Kidney tubule cell (primary cell): ENCODE measurements around the gene MUS81.
A peak's percentile ranks its signal among the peaks of the same experiment; 100 is the strongest.

Experiments
- DNase-seq: peaks from one replicate; pipeline ENCODE4 v3.0.0-alpha.2; 2018; ENCODE audit warnings: low spot score

MUS81 gene

GRCh38 chr11:65892661-65893317 lies 32.6 kb downstream of the MUS81 start:
- DNase-seq, result no peak

- no peak for DNase-seq
Measured at GRCh38 chr11:65894034-65894591, 33.9 kb downstream of the MUS81 start.

- no peak for DNase-seq
Measured at GRCh38 chr11:65895482-65895981, 35.3 kb downstream of the MUS81 start.

- DNase-seq, result no peak
Measured at GRCh38 chr11:65896034-65896999, 36.1 kb downstream of the MUS81 start.

- DNase-seq, result no peak
Measured at GRCh38 chr11:65897020-65897471, 36.8 kb downstream of the MUS81 start.

- DNase-seq, result no peak
Measured at GRCh38 chr11:65898656-65899355, 38.6 kb downstream of the MUS81 start.

GRCh38 chr11:65899356-65900124 lies 39.3 kb downstream of the MUS81 start:
- DNase-seq, result peak; percentile 92

- DNase-seq, result peak; percentile 99
Measured at GRCh38 chr11:65900125-65900898, 40.1 kb downstream of the MUS81 start, which contains the start of gene FOSL1. Gene FOSL1, minus strand, starts transcription at chr11:65900388. Its CDS starts 49 bp downstream, at chr11:65900339.

GRCh38 chr11:65900899-65901180 lies 40.6 kb downstream of the MUS81 start:
- no peak for DNase-seq

GRCh38 chr11:65903068-65903481 lies 42.8 kb downstream of the MUS81 start:
- DNase-seq, result peak; percentile 97

GRCh38 chr11:65903715-65904114 lies 43.5 kb downstream of the MUS81 start:
- DNase-seq, result no peak

- DNase-seq, result no peak
Measured at GRCh38 chr11:65906602-65907001, 46.4 kb downstream of the MUS81 start.

- no peak for DNase-seq
Measured at GRCh38 chr11:65907878-65908277, 47.6 kb downstream of the MUS81 start.

- peak; percentile 89 for DNase-seq
Measured at GRCh38 chr11:65911682-65912568, 51.7 kb downstream of the MUS81 start.

GRCh38 chr11:65912845-65913244 lies 52.6 kb downstream of the MUS81 start:
- DNase-seq, result peak; percentile 86

GRCh38 chr11:65915101-65915820 lies 55.0 kb downstream of the MUS81 start:
- peak; percentile 57 for DNase-seq

- DNase-seq, result peak; percentile 97
Measured at GRCh38 chr11:65915821-65916251, 55.6 kb downstream of the MUS81 start.
